GOT3 (cell line): ENCODE results near the gene NFAT5.
A peak's percentile ranks its signal among the peaks of the same experiment; 100 is the strongest.
"Not testable (repeated sequence)": the region's sequence is repeated elsewhere in the genome, so short reads cannot be mapped to it uniquely, and the experiment has no call there.

Experiments
- DNase-seq: peaks from one replicate; lab custom pipeline; 2025; ENCODE audit warnings: mixed read lengths; lab: John Stamatoyannopoulos, UW

Gene NFAT5

GRCh38 chr16:69707920-69708683 is 142.3 kb downstream of the NFAT5 start:
- DNase-seq: no peak

- DNase-seq: no peak
These were observed 143.8 kb downstream of the NFAT5 start for GRCh38 chr16:69709456-69710084.

GRCh38 chr16:69711115-69711740 is 145.5 kb downstream of the NFAT5 start:
- DNase-seq: no peak

- DNase-seq: no peak
These were observed 146.5 kb downstream of the NFAT5 start for GRCh38 chr16:69712277-69712676.

- DNase-seq: no peak
These were observed 147.3 kb downstream of the NFAT5 start for GRCh38 chr16:69712914-69713581.

GRCh38 chr16:69717066-69717465 is 151.3 kb downstream of the NFAT5 start:
- no peak for DNase-seq

GRCh38 chr16:69718111-69718764 is 152.5 kb downstream of the NFAT5 start:
- DNase-seq: no peak

- DNase-seq: no peak
These were observed 155.2 kb downstream of the NFAT5 start for GRCh38 chr16:69720822-69721430.

GRCh38 chr16:69721441-69721957 is 155.7 kb downstream of the NFAT5 start:
- DNase-seq: no peak

- no peak for DNase-seq
These were observed 158.7 kb downstream of the NFAT5 start for GRCh38 chr16:69724414-69724873.

- DNase-seq: no peak
These were observed 159.3 kb downstream of the NFAT5 start for GRCh38 chr16:69724981-69725479.

GRCh38 chr16:69725480-69726312 is 159.9 kb downstream of the NFAT5 start:
- no peak for DNase-seq

- DNase-seq: peak; percentile 94
These were observed 160.7 kb downstream of the NFAT5 start, which contains the start of gene NQO1 for GRCh38 chr16:69726313-69727060. TSS of gene NQO1 (minus strand) at chr16:69726560. CDS start at chr16:69726439, 121 bp downstream.

GRCh38 chr16:69727916-69728270 is 162.1 kb downstream of the NFAT5 start:
- no peak for DNase-seq

GRCh38 chr16:69729030-69729429 is 163.3 kb downstream of the NFAT5 start:
- not testable (repeated sequence) for DNase-seq

GRCh38 chr16:69731280-69731679 is 165.5 kb downstream of the NFAT5 start:
- not testable (repeated sequence) for DNase-seq

GRCh38 chr16:69732101-69732500 is 166.3 kb downstream of the NFAT5 start:
- no peak for DNase-seq

- DNase-seq: no peak
These were observed 175.8 kb downstream of the NFAT5 start for GRCh38 chr16:69741519-69741918.
